H9 (cell line): ENCODE results near the gene DHRS7B. TPM values are rescaled to one million over a fixed set of nuclear protein-coding genes. Genes with fewer than 3 reads are reported as not detected.
A peak's percentile ranks its signal among the peaks of the same experiment; 100 is the strongest.

Source experiments
- DNase-seq: peaks from one replicate; pipeline ENCODE4 v3.0.0-alpha.2; 2017
- H2AFZ ChIP-seq: one replicate; pipeline ENCODE4 v1.6.1; 2013; ENCODE audit warnings: mild to moderate bottlenecking, low read length, control low read depth, moderate library complexity
- H2AK5ac ChIP-seq: 2 replicates; pipeline ENCODE4 v1.6.1; 2013; ENCODE audit warnings: low read length, control low read depth, mixed read lengths; ENCODE audit not compliant: insufficient read length
- H2BK120ac ChIP-seq: one replicate; pipeline ENCODE4 v1.6.1; 2013; ENCODE audit warnings: low read depth, mild to moderate bottlenecking, low read length, control low read depth, inconsistent platforms; ENCODE audit not compliant: poor library complexity, severe bottlenecking
- H2BK12ac ChIP-seq: 2 replicates; pipeline ENCODE4 v1.6.1; 2013; ENCODE audit warnings: low read length, control low read depth, mixed read lengths, low read depth; ENCODE audit not compliant: insufficient read length
- H2BK15ac ChIP-seq: 2 replicates; pipeline ENCODE4 v1.6.1; 2013; ENCODE audit warnings: low read depth, low read length, control low read depth
- H2BK20ac ChIP-seq: one replicate; pipeline ENCODE4 v1.6.1; 2013; ENCODE audit warnings: low read depth, mild to moderate bottlenecking, low read length, control low read depth, inconsistent platforms; ENCODE audit not compliant: poor library complexity, severe bottlenecking
- H2BK5ac ChIP-seq: 2 replicates; pipeline ENCODE4 v1.6.1; 2013; ENCODE audit warnings: low read length, control low read depth, mixed read lengths; ENCODE audit not compliant: insufficient read length
- H3K14ac ChIP-seq: 2 replicates; pipeline ENCODE4 v1.6.1; 2013; ENCODE audit warnings: low read length, control low read depth; ENCODE audit not compliant: insufficient read depth
- H3K18ac ChIP-seq: 2 replicates; pipeline ENCODE4 v1.6.1; 2013; ENCODE audit warnings: low read depth, mild to moderate bottlenecking, mixed read lengths, low read length, control low read depth; ENCODE audit not compliant: insufficient read length
- H3K23ac ChIP-seq: 2 replicates; pipeline ENCODE4 v1.6.1; 2013; ENCODE audit warnings: low read length, control low read depth, mixed read lengths, low read depth; ENCODE audit not compliant: insufficient read length
- H3K23me2 ChIP-seq: 2 replicates; pipeline ENCODE4 v1.6.1; 2013; ENCODE audit warnings: low read depth, mild to moderate bottlenecking, mixed read lengths, low read length, control low read depth; ENCODE audit not compliant: insufficient read length, poor library complexity, severe bottlenecking
- H3K27ac ChIP-seq: 2 replicates; pipeline ENCODE4 v1.5.1; 2013; ENCODE audit warnings: low read length, control low read depth, mixed read lengths, low read depth; ENCODE audit not compliant: insufficient read length
- H3K27me3 ChIP-seq: 2 replicates; pipeline ENCODE4 v1.6.1; 2013; ENCODE audit warnings: low read length, control low read depth, inconsistent platforms; ENCODE audit not compliant: insufficient read depth
- H3K4ac ChIP-seq: 2 replicates; pipeline ENCODE4 v1.6.1; 2013; ENCODE audit warnings: low read depth, mild to moderate bottlenecking, control low read depth, inconsistent platforms, low read length, moderate library complexity
- H3K4me1 ChIP-seq: 2 replicates; pipeline ENCODE4 v1.6.1; 2013; ENCODE audit warnings: low read length, control low read depth, inconsistent platforms; ENCODE audit not compliant: insufficient read depth
- H3K4me2 ChIP-seq: 2 replicates; pipeline ENCODE4 v1.6.1; 2013; ENCODE audit warnings: low read length, control low read depth, mixed read lengths; ENCODE audit not compliant: insufficient read length, insufficient read depth
- H3K56ac ChIP-seq: 2 replicates; pipeline ENCODE4 v1.6.1; 2013; ENCODE audit warnings: low read depth, mild to moderate bottlenecking, mixed read lengths, low read length, control low read depth; ENCODE audit not compliant: insufficient read length
- H3K79me1 ChIP-seq: 2 replicates; pipeline ENCODE4 v1.6.1; 2013; ENCODE audit warnings: low read depth, mild to moderate bottlenecking, moderate library complexity, low read length, control low read depth, inconsistent platforms; ENCODE audit not compliant: insufficient read depth, poor library complexity, severe bottlenecking
- H3K79me2 ChIP-seq: 2 replicates; pipeline ENCODE4 v1.6.1; 2013; ENCODE audit warnings: low read length, control low read depth, inconsistent platforms; ENCODE audit not compliant: insufficient read depth
- H3K9ac ChIP-seq: 2 replicates; pipeline ENCODE4 v1.6.1; 2013; ENCODE audit warnings: low read length, control low read depth, mixed read lengths; ENCODE audit not compliant: insufficient read length; ENCODE audit errors: extremely low read depth
- H3K9me3 ChIP-seq: one replicate; pipeline ENCODE4 v1.6.1; 2013; ENCODE audit warnings: low read depth, low read length, inconsistent platforms; ENCODE audit not compliant: control insufficient read depth
- H3T11ph ChIP-seq: one replicate; pipeline ENCODE4 v1.6.1; 2013; ENCODE audit warnings: mild to moderate bottlenecking, low read length, control low read depth, inconsistent platforms
- H4K20me1 ChIP-seq: one replicate; pipeline ENCODE4 v1.6.1; 2013; ENCODE audit not compliant: control insufficient read depth, insufficient read length, insufficient read depth
- H4K5ac ChIP-seq: 2 replicates; pipeline ENCODE4 v1.6.1; 2013; ENCODE audit warnings: low read depth, mild to moderate bottlenecking, mixed read lengths, low read length, control low read depth; ENCODE audit not compliant: insufficient read length
- H4K8ac ChIP-seq: replicated peaks from 2 replicates; pipeline ENCODE4 v1.6.1; 2013; ENCODE audit warnings: low read length, control low read depth, mixed read lengths, low read depth; ENCODE audit not compliant: insufficient read length
- H4K91ac ChIP-seq: 2 replicates; pipeline ENCODE4 v1.6.1; 2013; ENCODE audit warnings: low read depth, mild to moderate bottlenecking, moderate library complexity, mixed read lengths, low read length, control low read depth; ENCODE audit not compliant: insufficient read length
- H3K27ac Mint-ChIP-seq, 3 experiments: 2 replicates in 2 of 3; 3 replicates in 1 of 3; pipeline ENCODE4 v1.8.0; 2020 to 2021; ENCODE audit warnings: mixed read lengths in 3 of 3, mild to moderate bottlenecking in 1 of 3, moderate library complexity in 1 of 3
- H3K27me3 Mint-ChIP-seq: 2 replicates; pipeline ENCODE4 v1.8.0; 2021; ENCODE audit warnings: low read depth, mild to moderate bottlenecking, moderate library complexity, mixed read lengths
- H3K36me3 Mint-ChIP-seq, 3 experiments: 2 replicates in 2 of 3; 3 replicates in 1 of 3; pipeline ENCODE4 v1.8.0; 2020 to 2021; ENCODE audit warnings: low read depth in 3 of 3, mixed read lengths in 3 of 3; ENCODE audit not compliant: insufficient read depth in 1 of 3
- H3K4me1 Mint-ChIP-seq, 2 experiments: 2 replicates each; pipeline ENCODE4 v1.8.0; 2020; ENCODE audit warnings: mixed read lengths in 2 of 2
- H3K4me3 Mint-ChIP-seq, 2 experiments: 2 replicates in 1 of 2; 3 replicates in 1 of 2; pipeline ENCODE4 v1.8.0; 2020 to 2021; ENCODE audit warnings: mild to moderate bottlenecking in 2 of 2, mixed read lengths in 2 of 2, moderate library complexity in 1 of 2
- H3K9me3 Mint-ChIP-seq, 2 experiments: 2 replicates in 1 of 2; 3 replicates in 1 of 2; pipeline ENCODE4 v1.8.0; 2020; ENCODE audit warnings: mild to moderate bottlenecking in 2 of 2, mixed read lengths in 2 of 2, moderate library complexity in 1 of 2
- WGBS: extraction: QIAGEN DNeasy Blood & Tissue Kit; methylation state at CpG from one replicate; pipeline ENCODE4 v1.1.7; 2013; ENCODE audit warnings: missing lambda C conversion rate, low lambda C conversion rate, mixed read lengths; ENCODE audit not compliant: insufficient read length; ENCODE audit errors: extremely low coverage; 5-methylcytosine and 5-hydroxymethylcytosine counted together
- total RNA-seq: library from RNA; stranded (reverse); gene quantifications from 2 replicates; pipeline ENCODE4 v1.2.1, GENCODE V29; 2021
- TF ChIP-seq, protein P1 (sequence below): fragments of 200-600 bp; sonication (generic); conservative IDR thresholded peaks from 3 replicates; pipeline ENCODE4 v1.8.0; 2021; ENCODE audit warnings: antibody characterized with exemption, mild to moderate bottlenecking

DHRS7B gene
- total RNA-seq, 1 experiment from 2014 or later: 20.3 TPM

DNA sequence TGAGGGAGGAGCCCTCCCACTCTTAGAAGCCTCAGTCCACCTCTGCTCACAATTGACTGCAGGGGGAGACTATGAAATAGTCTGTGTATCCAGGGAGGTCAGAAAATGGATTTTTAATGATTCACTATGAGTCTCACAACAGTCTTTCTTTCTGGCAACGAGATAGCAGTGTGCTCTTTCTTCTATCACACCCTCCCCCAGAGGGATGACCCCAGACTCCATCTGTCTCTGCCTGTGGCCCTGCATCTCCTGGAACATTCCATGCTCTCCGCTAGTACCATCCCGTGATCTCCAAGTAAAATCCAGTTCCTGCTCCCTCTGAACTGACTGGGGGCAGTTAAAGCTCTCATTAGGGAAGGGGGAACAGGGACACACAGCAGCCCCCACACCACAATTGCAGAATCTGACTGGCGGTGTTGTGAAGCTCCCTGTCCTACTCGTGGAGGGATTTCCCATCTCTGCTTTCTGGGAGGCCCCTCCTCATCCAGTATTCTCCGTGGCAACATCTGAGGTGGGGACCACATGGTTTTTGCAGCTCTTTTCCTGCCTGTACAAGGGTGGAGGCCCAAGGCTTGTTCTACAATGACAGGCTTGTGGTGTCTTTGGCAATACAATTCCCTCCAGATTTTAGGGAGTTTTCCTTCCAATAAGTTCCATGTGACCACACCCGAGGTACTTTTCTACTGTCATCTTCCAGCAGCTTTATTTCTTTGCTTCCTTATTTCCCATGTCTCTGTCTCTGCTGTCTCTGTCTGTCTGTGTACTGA, 107.0 kb downstream of the DHRS7B start:
- Histone ChIP-seq H3K27me3 (no peaks in the 10 kb centered on the region), H3K4me2 (no peak overlapping the region), H2AFZ (no peak overlapping the region), H3K79me1 (no peaks in the 10 kb centered on the region), H3K18ac (no peak overlapping the region), H4K91ac (no peak overlapping the region), H3K56ac (no peak overlapping the region), H2BK12ac (no peak overlapping the region), H3K14ac (no peak overlapping the region), H3K23ac (no peak overlapping the region), H4K20me1 (no peaks in the 10 kb centered on the region), H2AK5ac (no peak overlapping the region), H3K4me1 (no peaks in the 10 kb centered on the region), H3K9ac (no peak overlapping the region), H2BK120ac (no peak overlapping the region), H2BK20ac (no peak overlapping the region), H2BK15ac (no peak overlapping the region), H3T11ph (no peak overlapping the region), H4K5ac (no peak overlapping the region), H3K23me2 (no peaks in the 10 kb centered on the region), H4K8ac (no peak overlapping the region), H3K79me2 (no peaks in the 10 kb centered on the region), H2BK5ac (no peak overlapping the region), H3K27ac (no peak overlapping the region), H3K4ac (no peak overlapping the region), H3K9me3 (no peaks in the 10 kb centered on the region)
- TF ChIP-seq, protein P1, sequence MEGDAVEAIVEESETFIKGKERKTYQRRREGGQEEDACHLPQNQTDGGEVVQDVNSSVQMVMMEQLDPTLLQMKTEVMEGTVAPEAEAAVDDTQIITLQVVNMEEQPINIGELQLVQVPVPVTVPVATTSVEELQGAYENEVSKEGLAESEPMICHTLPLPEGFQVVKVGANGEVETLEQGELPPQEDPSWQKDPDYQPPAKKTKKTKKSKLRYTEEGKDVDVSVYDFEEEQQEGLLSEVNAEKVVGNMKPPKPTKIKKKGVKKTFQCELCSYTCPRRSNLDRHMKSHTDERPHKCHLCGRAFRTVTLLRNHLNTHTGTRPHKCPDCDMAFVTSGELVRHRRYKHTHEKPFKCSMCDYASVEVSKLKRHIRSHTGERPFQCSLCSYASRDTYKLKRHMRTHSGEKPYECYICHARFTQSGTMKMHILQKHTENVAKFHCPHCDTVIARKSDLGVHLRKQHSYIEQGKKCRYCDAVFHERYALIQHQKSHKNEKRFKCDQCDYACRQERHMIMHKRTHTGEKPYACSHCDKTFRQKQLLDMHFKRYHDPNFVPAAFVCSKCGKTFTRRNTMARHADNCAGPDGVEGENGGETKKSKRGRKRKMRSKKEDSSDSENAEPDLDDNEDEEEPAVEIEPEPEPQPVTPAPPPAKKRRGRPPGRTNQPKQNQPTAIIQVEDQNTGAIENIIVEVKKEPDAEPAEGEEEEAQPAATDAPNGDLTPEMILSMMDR: no peak
- no CpG with 5 or more reads among the region's 7 CpGs for WGBS
- H3K4me3 Mint-ChIP-seq: no peak overlapping the region
- peaks cover 0 to 3% of the 10 kb centered on the region in 2 experiments; a peak in 1 of 4 replicates for H3K4me1 Mint-ChIP-seq
- H3K36me3 Mint-ChIP-seq: peaks cover 0 to 2% (median 0%) of the 10 kb centered on the region in 3 experiments; a peak in 1 of 7 replicates
- peaks cover 10% of the 10 kb centered on the region; the same call in 1 of the 2 replicates for H3K27me3 Mint-ChIP-seq
- peaks cover 0 to 4% of the 10 kb centered on the region in 2 experiments; a peak in 1 of 5 replicates for H3K9me3 Mint-ChIP-seq
- H3K27ac Mint-ChIP-seq: peak overlapping the region in 2 of 3 experiments; percentile 7 to 40; a peak in 2 of 7 replicates
- DNase-seq: no peak
